Measurements from ENCODE around the gene MYO5B. TPM values are rescaled to one million over a fixed set of nuclear protein-coding genes. Genes with fewer than 3 reads are reported as not detected.

The MYO5B gene
- total and polyA plus RNA-seq, 2 of the 4 experiments (the other 2 are of a cell fraction), result 0.24 to 0.54 TPM

DNA sequence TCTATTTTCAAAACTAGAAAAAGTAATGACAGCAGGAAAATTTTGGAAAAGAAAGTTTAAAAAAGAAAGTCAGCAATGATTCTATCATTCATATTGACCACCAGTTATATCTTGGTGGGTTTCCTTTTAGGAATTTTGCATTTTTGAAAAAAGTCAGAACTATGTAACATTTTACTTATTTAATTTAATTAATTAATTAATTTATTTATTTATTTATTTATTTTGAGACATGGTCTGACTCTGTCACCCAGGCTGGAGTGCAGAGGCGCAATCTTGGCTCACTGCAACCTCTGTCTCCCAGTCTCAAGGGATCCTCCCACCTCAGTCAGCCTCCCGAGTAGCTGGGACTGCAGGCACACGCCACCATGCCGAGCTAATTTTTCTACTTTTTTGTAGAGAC, 231.7 kb downstream of the MYO5B start:
- intact Hi-C loops (cut with micrococcal nuclease) (loop anchor here (10.0 kb wide), 1 partner anchor 222 kb away; no protein-coding TSS in a partner anchor), in situ Hi-C loops (cut with MboI; ENCODE audit: low sequenced_read_pairs) (no loop called here), dilution Hi-C loops (cut with HindIII; ENCODE audit: low sequenced_read_pairs, unreplicated experiment) (no loop called here)
- no peak overlapping the region for H3K27ac ChIP-seq (ENCODE audit: insufficient read depth, low read length)
- no peaks in the 10 kb centered on the region for H3K36me3 ChIP-seq (ENCODE audit: control insufficient read depth, insufficient read depth, low read length)
- no CpG with 5 or more reads among the region's 4 CpGs for WGBS, 2 experiments (ENCODE audit: extremely low coverage in 2 of 2, insufficient read length in 1 of 2)
- H4K91ac ChIP-seq (ENCODE audit: insufficient read depth, low read depth, low read length), result no peak overlapping the region
- no peaks in the 10 kb centered on the region for H3K79me1 ChIP-seq (ENCODE audit: low read depth in 1 of 2, low read length in 2 of 2)
- H3K27me3 ChIP-seq (ENCODE audit: control insufficient read depth, insufficient read depth, low read length), result no peaks in the 10 kb centered on the region; the same call in none of the 2 replicates
- no peak overlapping the region for H2BK120ac ChIP-seq (ENCODE audit: low read depth, low read length)
- H3K9me3 ChIP-seq (ENCODE audit: control insufficient read depth, insufficient read depth, low read length), result no peaks in the 10 kb centered on the region
- ATAC-seq (ENCODE audit: low read depth), result no peak
- no peak overlapping the region for H3K23ac ChIP-seq (ENCODE audit: low read depth, low read length)
- H2AFZ ChIP-seq (replicated peaks; ENCODE audit: low read length, poor library complexity), result no peak overlapping the region
- H3K4ac ChIP-seq (ENCODE audit: low read depth, low read length), result no peak overlapping the region
- H2BK5ac ChIP-seq (ENCODE audit: low read depth, low read length, poor library complexity, severe bottlenecking), result no peak overlapping the region
- H4K8ac ChIP-seq (ENCODE audit: low read depth in 2 of 2, low read length in 2 of 2), result no peak overlapping the region
- POLR2A ChIA-PET (ENCODE audit: unreplicated experiment), result no interaction called here
- no peaks in the 10 kb centered on the region for H3K9me1 ChIP-seq (ENCODE audit: insufficient read depth, low read length)
- no peak overlapping the region for H4K5ac ChIP-seq (ENCODE audit: low read depth, low read length)
- no peaks in the 10 kb centered on the region for H3K4me1 ChIP-seq (ENCODE audit: control insufficient read depth, insufficient read depth, low read length)
- H3K4me3 ChIP-seq (ENCODE audit: insufficient read depth, low read depth, low read length), result no peak overlapping the region
- no peak overlapping the region for H2BK20ac ChIP-seq (ENCODE audit: low read depth, low read length)
- no peak overlapping the region for H3K56ac ChIP-seq (ENCODE audit: extremely low read depth, insufficient read depth, low read length)
- CTCF ChIA-PET, result no interaction called here
- no peak for DNase-seq
- no peak overlapping the region for H3K18ac ChIP-seq (ENCODE audit: low read depth, low read length)
- no peak overlapping the region for H2AK5ac ChIP-seq (ENCODE audit: low read depth, low read length)
- no peak overlapping the region for H3K14ac ChIP-seq (replicated peaks; ENCODE audit: low read depth, low read length)
- H3K9ac ChIP-seq (ENCODE audit: low read depth, low read length), result no peak overlapping the region
- TF ChIP-seq MXI1 (IDR thresholded peaks at IDR 0.05; ENCODE audit: borderline replicate concordance, low read depth, low read length), result no peak
- TF ChIP-seq POLR2A (IDR thresholded peaks at IDR 0.05; ENCODE audit: low read depth, low read length), result no peak
- no peak overlapping the region for H2AK9ac ChIP-seq (replicated peaks; ENCODE audit: low read depth, low read length, poor library complexity)
- no peak overlapping the region for H3K4me2 ChIP-seq (ENCODE audit: low read depth, low read length)
- no peak overlapping the region for H2BK15ac ChIP-seq (ENCODE audit: low read depth, low read length)
- BruUV-seq (replicated peaks), result no TSS peak
- no peaks in the 10 kb centered on the region for H4K20me1 ChIP-seq (ENCODE audit: insufficient read depth, low read length)

Measured in IMR-90 (cell line).